SU-DHL-6 (cell line): ENCODE measurements around the gene CYSLTR1.

Experiments used
- CTCF ChIP-seq: fragments of 200-600 bp; sonication (generic); IDR thresholded peaks from one replicate; pipeline ENCODE4 v1.5.1; 2017; ENCODE audit warnings: antibody characterized with exemption, mild to moderate bottlenecking, low read length, moderate library complexity; ENCODE audit not compliant: insufficient read depth, poor library complexity, severe bottlenecking
- EZH2phosphoT487 ChIP-seq: fragments of 200-600 bp; sonication (generic), shearing (Covaris generic); conservative IDR thresholded peaks from 2 replicates; pipeline ENCODE4 v1.6.1; 2018; ENCODE audit warnings: mild to moderate bottlenecking, antibody characterized with exemption, low read length, moderate library complexity, mixed read lengths

DNA sequence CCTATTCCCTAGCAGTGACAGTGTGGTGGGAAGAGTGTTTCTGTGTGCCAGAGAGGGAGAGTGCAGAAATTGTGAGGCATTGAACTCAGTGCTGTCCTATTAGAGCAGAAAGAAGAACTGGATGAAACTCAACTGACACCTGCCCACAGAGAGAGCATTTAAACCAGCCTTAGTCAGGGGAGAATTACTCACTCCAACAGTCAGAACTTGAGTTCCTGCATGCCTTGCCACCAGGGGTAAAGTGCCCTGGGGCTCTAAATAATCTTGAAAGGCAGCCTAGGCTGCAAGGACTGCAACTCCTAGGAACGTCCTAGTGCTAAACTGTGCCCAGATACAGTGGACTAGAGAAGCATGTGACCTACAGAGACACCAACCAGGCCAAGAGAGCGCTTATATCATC is 12.8 kb downstream of the CYSLTR1 start:
- TF ChIP-seq CTCF (no peak), EZH2phosphoT487 (no peak)
